HepG2 (cell line): ENCODE results near the gene BRIP1. TPM values are rescaled to one million over a fixed set of nuclear protein-coding genes. Genes with fewer than 3 reads are reported as not detected.

Experiments
- ATAC-seq: fragments of 200-7000 bp; cut with Tn5 transposase; 3 replicates; pipeline ENCODE4 v1.9.1; 2020; ENCODE audit warnings: mild to moderate bottlenecking, moderate library complexity
- BruUV-seq: library from RNA; stranded (reverse); fragments of 400-500 nt; replicated peaks from 2 replicates; lab custom pipeline; 2021; lab: Mats Ljungman, UMichigan
- CTCF ChIA-PET: fragments of 300-600 bp; formaldehyde crosslinking; extraction: SDS; loops from one replicate; lab custom pipeline; 2021; ENCODE audit warnings: low total read pairs, inconsistent platforms, low intra/inter-chr PET ratio; lab: Yijun Ruan, JAX
- POLR2A ChIA-PET: fragments of 350-600 bp; sonication (Branson Sonifier 250); formaldehyde crosslinking; loops from one replicate; lab custom pipeline; 2020; ENCODE audit warnings: antibody characterized with exemption, inconsistent platforms; lab: Yijun Ruan, JAX
- DNase-seq: peaks from one replicate; pipeline ENCODE4 v3.0.0-alpha.2; 2015; ENCODE audit warnings: low spot score
- FAIRE-seq: peaks from 3 replicates; lab custom pipeline; 2011; peaks lifted over from hg19 to GRCh38; lab: Jason Lieb, UNC
- H2AFZ ChIP-seq: one replicate; pipeline ENCODE4 v1.6.1; 2011; ENCODE audit warnings: low read length, inconsistent platforms
- H3K27ac ChIP-seq: fragments of 300-600 bp; 3 replicates; pipeline ENCODE4 v1.8.0; 2011; ENCODE audit warnings: mixed run types, mild to moderate bottlenecking, mixed read lengths, low read length, inconsistent platforms; ENCODE audit not compliant: insufficient read depth; ENCODE audit errors: extremely low read length
- H3K27me3 ChIP-seq, 2 experiments: fragments of 200-600 bp in 1 of 2; 2 replicates in 1 of 2; 3 replicates in 1 of 2; pipeline versions ENCODE4 v1.6.0 to v1.8.0; 2011; ENCODE audit warnings: low read length in 2 of 2, mild to moderate bottlenecking in 2 of 2, moderate library complexity in 2 of 2, inconsistent platforms in 1 of 2; ENCODE audit not compliant: insufficient read depth in 2 of 2, control insufficient read depth in 1 of 2
- H3K36me3 ChIP-seq, 2 experiments: fragments of 200-600 bp in 1 of 2; replicated peaks in 1 of 2; 2 replicates in 1 of 2; 3 replicates in 1 of 2; pipeline versions ENCODE4 v1.5.1 to v1.8.0; 2011; ENCODE audit warnings: low read length in 2 of 2, inconsistent platforms in 1 of 2; ENCODE audit not compliant: insufficient read depth in 2 of 2, control insufficient read depth in 1 of 2
- H3K4me1 ChIP-seq: 2 replicates; pipeline ENCODE4 v1.5.1; 2012; ENCODE audit warnings: low read length, inconsistent platforms; ENCODE audit not compliant: insufficient read depth
- H3K4me2 ChIP-seq: 2 replicates; pipeline ENCODE4 v1.6.0; 2011; ENCODE audit warnings: low read depth, low read length, inconsistent platforms
- H3K4me3 ChIP-seq, 3 experiments: fragments of 200-600 bp in 1 of 3; sonication (generic), shearing (Covaris generic) in 1 of 3; replicated peaks in 1 of 3; 2 replicates each; pipeline ENCODE4 v1.5.1; 2011 to 2016; ENCODE audit warnings: low read length in 3 of 3, inconsistent platforms in 2 of 3, low read depth in 2 of 3, mild to moderate bottlenecking in 2 of 3, control low read depth in 1 of 3, mixed read lengths in 1 of 3; ENCODE audit not compliant: insufficient read depth in 1 of 3
- H3K79me2 ChIP-seq: one replicate; pipeline ENCODE4 v1.6.1; 2011; ENCODE audit warnings: low read length, inconsistent platforms; ENCODE audit not compliant: insufficient read depth
- H3K9ac ChIP-seq: 2 replicates; pipeline ENCODE4 v1.6.0; 2011; ENCODE audit warnings: mild to moderate bottlenecking, low read depth, low read length, inconsistent platforms; ENCODE audit not compliant: insufficient read depth
- H3K9me3 ChIP-seq: 2 replicates; pipeline ENCODE4 v1.5.1; 2012; ENCODE audit warnings: mild to moderate bottlenecking, low read length
- H4K20me1 ChIP-seq: 2 replicates; pipeline ENCODE4 v1.6.0; 2011; ENCODE audit warnings: inconsistent platforms, mild to moderate bottlenecking, low read length, moderate library complexity; ENCODE audit not compliant: insufficient read depth
- BORCS8-MEF2B ChIP-seq: sonication (generic); formaldehyde crosslinking; IDR thresholded peaks from 2 replicates; pipeline ENCODE4 v1.8.0; 2022; ENCODE audit warnings: mild to moderate bottlenecking, missing genetic modification reagents
- ELF4 ChIP-seq: sonication (generic); formaldehyde crosslinking; IDR thresholded peaks from 2 replicates; pipeline ENCODE4 v1.5.0; 2020; ENCODE audit warnings: missing genetic modification reagents, mild to moderate bottlenecking, moderate library complexity, borderline replicate concordance
- HNF4A ChIP-seq: sonication (generic); formaldehyde crosslinking; IDR thresholded peaks from 2 replicates; pipeline ENCODE4 v1.4.0; 2020; ENCODE audit warnings: missing genetic modification reagents
- HOMEZ ChIP-seq: IDR thresholded peaks from 2 replicates; pipeline ENCODE4 v1.6.1; 2016; ENCODE audit warnings: low read depth
- MAF1 ChIP-seq: sonication (generic); formaldehyde crosslinking; IDR thresholded peaks from 2 replicates; pipeline ENCODE4 v1.5.0; 2020; ENCODE audit warnings: missing genetic modification reagents, borderline replicate concordance
- NCOA2 ChIP-seq: sonication (generic); formaldehyde crosslinking; IDR thresholded peaks from 2 replicates; pipeline ENCODE4 v1.8.0; 2022; ENCODE audit warnings: inconsistent platforms
- NCOR1 ChIP-seq: fragments of 200-600 bp; sonication (generic); IDR thresholded peaks from 2 replicates; pipeline ENCODE4 v1.7.0; 2017; ENCODE audit warnings: antibody characterized with exemption, low read length, borderline replicate concordance
- PAF1 ChIP-seq: IDR thresholded peaks from 2 replicates; pipeline ENCODE4 v1.6.1; 2016; ENCODE audit warnings: missing genetic modification reagents, missing compliant biosample characterization
- SOX13 ChIP-seq, 3 experiments: fragments of 450-650 bp in 1 of 3; sonication (generic) in 1 of 3; formaldehyde crosslinking in 1 of 3; IDR thresholded peaks in 2 of 3; conservative IDR thresholded peaks in 1 of 3; 2 replicates each; pipeline versions ENCODE4 v1.5.0 to v1.6.1; 2016 to 2020; ENCODE audit warnings: antibody characterized with exemption in 1 of 3, mild to moderate bottlenecking in 1 of 3, missing compliant biosample characterization in 1 of 3, missing genetic modification reagents in 1 of 3, moderate library complexity in 1 of 3
- TBX2 ChIP-seq: sonication (generic); formaldehyde crosslinking; IDR thresholded peaks from 2 replicates; pipeline ENCODE4 v1.5.0; 2020; ENCODE audit warnings: missing genetic modification reagents, mild to moderate bottlenecking, borderline replicate concordance
- TCF7 ChIP-seq: sonication (generic); IDR thresholded peaks from 2 replicates; pipeline ENCODE4 v1.6.1; 2016; ENCODE audit warnings: antibody characterized with exemption, low read depth
- TEAD3 ChIP-seq: optimal IDR thresholded peaks from 2 replicates; pipeline ENCODE3; 2016; ENCODE audit warnings: borderline replicate concordance
- WIZ ChIP-seq: sonication (generic); formaldehyde crosslinking; IDR thresholded peaks from 2 replicates; pipeline ENCODE4 v1.5.1; 2020; ENCODE audit warnings: mild to moderate bottlenecking, missing genetic modification reagents
- YEATS4 ChIP-seq: sonication (generic); formaldehyde crosslinking; IDR thresholded peaks from 2 replicates; pipeline ENCODE4 v1.4.0; 2020; ENCODE audit warnings: missing genetic modification reagents, borderline replicate concordance
- ZNF503 ChIP-seq: sonication (generic); formaldehyde crosslinking; IDR thresholded peaks from 2 replicates; pipeline ENCODE4 v1.4.0; 2020; ENCODE audit warnings: missing genetic modification reagents
- ZNF644 ChIP-seq: IDR thresholded peaks from 2 replicates; pipeline ENCODE4 v1.6.1; 2016; ENCODE audit warnings: low read depth
- in situ Hi-C: cut with HindIII; loops from 2 replicates; pipeline ENCODE4 v1.10.0; 2017; ENCODE audit warnings: low pct_unique_long_range_greater_than_20kb; ENCODE audit not compliant: extremely low pct_ligation_motif_present
- intact Hi-C: fragments of 100-400 bp; cut with micrococcal nuclease; formaldehyde crosslinking; loops from one replicate; pipeline ENCODE4 v1.10.0; 2022; ENCODE audit not compliant: unreplicated experiment
- polyA plus RNA-seq, 8 experiments: library from polyadenylated mRNA; depleted of rRNA in 3 of 8; stranded (reverse) in 7 of 8; unstranded in 1 of 8; fragments of >200 nt; fragmentation: Illumina TruSeq in 4 of 8; extraction: Trizol in 4 of 8; gene quantifications; 2 replicates each; pipeline versions ENCODE4 v1.2.1 to v1.2.3, GENCODE V29; 2011 to 2016; ENCODE audit warnings: low read depth in 4 of 8, missing spikeins in 1 of 8, mixed read lengths in 1 of 8; ENCODE audit not compliant: insufficient read depth in 1 of 8
- total RNA-seq, 5 experiments: library from RNA; depleted of rRNA; stranded (reverse); fragments of >200 nt; fragmentation: Illumina TruSeq; extraction: Trizol; gene quantifications; 2 replicates each; pipeline ENCODE4 v1.2.3, GENCODE V29; 2016; ENCODE audit warnings: low read depth in 1 of 5
- TF ChIP-seq, protein P1 (sequence below): sonication (generic); formaldehyde crosslinking; IDR thresholded peaks from 2 replicates; pipeline ENCODE4 v1.4.0; 2020; ENCODE audit warnings: missing genetic modification reagents

BRIP1 gene
- total and polyA plus RNA-seq, 2 of the 13 experiments (the other 11 are each of a cell fraction or from before 2014, with no cell fraction given), result 3.8 to 27.7 TPM

DNA sequence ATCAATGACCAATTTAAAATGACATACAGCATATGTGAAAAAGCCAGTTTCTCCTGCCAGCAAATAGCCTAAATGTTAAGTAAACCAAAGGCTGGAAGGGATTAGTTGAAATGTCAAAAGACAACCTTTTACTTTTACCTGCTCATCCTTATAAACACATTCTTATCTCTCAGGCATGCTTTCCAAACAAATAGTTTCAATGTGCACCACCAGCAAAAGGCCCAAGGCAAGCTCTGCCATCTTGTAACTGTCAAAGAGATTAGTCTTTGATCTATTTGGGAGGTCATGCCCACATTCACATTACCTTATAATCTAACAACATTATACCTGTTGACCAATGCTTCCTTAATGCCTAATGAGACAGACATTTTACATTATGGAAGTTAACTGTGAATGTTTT is 140.1 kb downstream of the BRIP1 start:
- no peak for ATAC-seq
- Histone ChIP-seq H3K27ac (no peak overlapping the region), H2AFZ (no peak overlapping the region), H3K9ac (no peak overlapping the region), H3K27me3 (no peaks in the 10 kb centered on the region), H4K20me1 (no peaks in the 10 kb centered on the region), H3K36me3 (no peaks in the 10 kb centered on the region), H3K4me1 (peaks cover 7% of the 10 kb centered on the region), H3K9me3 (no peaks in the 10 kb centered on the region), H3K79me2 (no peaks in the 10 kb centered on the region), H3K4me2 (no peak overlapping the region), H3K4me3 (no peak overlapping the region)
- in situ Hi-C loops, result no loop called here
- peak; percentile 24 for DNase-seq
- ChIA-PET POLR2A (no interaction called here), CTCF (no interaction called here)
- FAIRE-seq, result no peak
- intact Hi-C loops, result no loop called here
- no TSS peak for BruUV-seq
- peak; percentile 99 for TF ChIP-seq ZNF644 (CRISPR knock-in tag)
- no peak for TF ChIP-seq YEATS4 (CRISPR knock-in tag)
- TF ChIP-seq HOMEZ, result peak; percentile 36; the same call in 1 of the 2 replicates
- TF ChIP-seq, protein P1, sequence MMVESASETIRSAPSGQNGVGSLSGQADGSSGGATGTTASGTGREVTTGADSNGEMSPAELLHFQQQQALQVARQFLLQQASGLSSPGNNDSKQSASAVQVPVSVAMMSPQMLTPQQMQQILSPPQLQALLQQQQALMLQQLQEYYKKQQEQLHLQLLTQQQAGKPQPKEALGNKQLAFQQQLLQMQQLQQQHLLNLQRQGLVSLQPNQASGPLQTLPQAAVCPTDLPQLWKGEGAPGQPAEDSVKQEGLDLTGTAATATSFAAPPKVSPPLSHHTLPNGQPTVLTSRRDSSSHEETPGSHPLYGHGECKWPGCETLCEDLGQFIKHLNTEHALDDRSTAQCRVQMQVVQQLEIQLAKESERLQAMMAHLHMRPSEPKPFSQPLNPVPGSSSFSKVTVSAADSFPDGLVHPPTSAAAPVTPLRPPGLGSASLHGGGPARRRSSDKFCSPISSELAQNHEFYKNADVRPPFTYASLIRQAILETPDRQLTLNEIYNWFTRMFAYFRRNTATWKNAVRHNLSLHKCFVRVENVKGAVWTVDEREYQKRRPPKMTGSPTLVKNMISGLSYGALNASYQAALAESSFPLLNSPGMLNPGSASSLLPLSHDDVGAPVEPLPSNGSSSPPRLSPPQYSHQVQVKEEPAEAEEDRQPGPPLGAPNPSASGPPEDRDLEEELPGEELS (CRISPR knock-in tag), result 0 out of 2 replicates have a peak, but pooled peaks have one; percentile 35
- peak; percentile 42; the same call in 1 of the 2 replicates for TF ChIP-seq TCF7
- TF ChIP-seq TBX2 (CRISPR knock-in tag), result 0 out of 2 replicates have a peak, but pooled peaks have one; percentile 17
- no peak for TF ChIP-seq NCOR1
- TF ChIP-seq BORCS8-MEF2B (CRISPR knock-in tag), result no peak
- TF ChIP-seq WIZ, result peak; percentile 30; the same call in 1 of the 2 replicates
- no peak for TF ChIP-seq MAF1 (CRISPR knock-in tag)
- TF ChIP-seq HNF4A (CRISPR knock-in tag), result peak; percentile 50; the same call in 1 of the 2 replicates
- 0 out of 2 replicates have a peak, but pooled peaks have one; percentile 12 for TF ChIP-seq NCOA2 (CRISPR knock-in tag)
- 0 out of 2 replicates have a peak, but pooled peaks have one; percentile 10 for TF ChIP-seq ZNF503 (CRISPR knock-in tag)
- no peak for TF ChIP-seq TEAD3
- TF ChIP-seq PAF1 (CRISPR knock-in tag), result no peak
- TF ChIP-seq SOX13 (IDR thresholded peaks at IDR 0.05), result no peak
- TF ChIP-seq SOX13 (CRISPR knock-in tag; conservative IDR thresholded peaks at IDR 0.05 in 1 of 2, IDR thresholded peaks at IDR 0.05 in 1 of 2), result 0 out of 4 replicates have a peak, but pooled peaks of 1 of the 2 experiments have one; percentile 25
- no peak for TF ChIP-seq ELF4 (CRISPR knock-in tag)
